GM18511 (cell line): Measurements from ENCODE around the gene CD300H.
"Not testable (repeated sequence)": the region's sequence is repeated elsewhere in the genome, so short reads cannot be mapped to it uniquely, and the experiment has no call there.

Experiments
- ATAC-seq: cut with Tn5 transposase; IDR thresholded peaks from one replicate; pipeline ENCODE4 v1.9.1; 2021; ENCODE audit warnings: mild to moderate bottlenecking, moderate library complexity; ENCODE audit not compliant: unreplicated experiment

Gene CD300H

DNA sequence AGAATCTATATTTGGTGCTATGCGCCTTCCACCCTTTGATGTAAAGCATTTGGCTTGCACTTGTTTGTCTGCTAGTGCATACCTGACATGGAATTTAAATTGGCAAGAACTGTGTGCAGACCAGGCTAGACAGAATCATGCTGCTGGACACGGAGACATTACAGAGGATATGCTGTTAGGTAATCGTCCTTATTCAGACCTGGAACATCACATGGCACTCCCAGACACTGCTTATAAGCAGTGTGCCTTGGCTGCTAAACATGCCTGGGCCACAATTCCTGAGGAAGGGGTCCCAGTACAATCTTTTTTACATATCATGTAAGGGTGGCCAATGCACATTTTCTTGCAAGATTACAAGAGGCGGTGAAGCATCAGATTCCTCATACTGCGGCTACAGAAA lies 18.4 kb upstream of the CD300H start:
- ATAC-seq = no peak

GRCh38 chr17:74584292-74585060 lies 17.2 kb upstream of the CD300H start:
- ATAC-seq = no peak

- no peak for ATAC-seq
Observed at GRCh38 chr17:74582633-74583032, 15.3 kb upstream of the CD300H start.

DNA sequence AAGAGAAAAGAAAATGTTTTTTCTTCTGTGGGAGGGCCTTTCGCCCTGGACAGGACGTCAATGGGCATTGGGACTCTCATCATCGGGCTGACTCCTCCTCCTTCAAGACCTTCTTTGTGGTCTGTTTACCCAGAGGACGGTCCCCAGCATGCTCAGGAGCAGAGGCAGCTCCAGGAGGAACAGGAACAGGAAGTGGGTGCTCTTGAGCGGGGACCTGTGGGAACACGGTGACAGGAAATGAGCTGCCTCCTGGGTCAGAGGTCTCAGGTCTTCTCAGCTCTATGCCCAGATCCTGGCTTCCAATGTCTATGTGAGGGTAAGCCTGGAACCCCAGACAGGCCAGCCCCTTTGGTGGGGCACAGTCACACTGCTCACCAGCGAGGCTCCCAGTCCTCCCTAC lies 12.6 kb upstream of the CD300H start:
- ATAC-seq = no peak

- ATAC-seq = no peak
Observed at GRCh38 chr17:74578979-74579378, 11.7 kb upstream of the CD300H start.

DNA sequence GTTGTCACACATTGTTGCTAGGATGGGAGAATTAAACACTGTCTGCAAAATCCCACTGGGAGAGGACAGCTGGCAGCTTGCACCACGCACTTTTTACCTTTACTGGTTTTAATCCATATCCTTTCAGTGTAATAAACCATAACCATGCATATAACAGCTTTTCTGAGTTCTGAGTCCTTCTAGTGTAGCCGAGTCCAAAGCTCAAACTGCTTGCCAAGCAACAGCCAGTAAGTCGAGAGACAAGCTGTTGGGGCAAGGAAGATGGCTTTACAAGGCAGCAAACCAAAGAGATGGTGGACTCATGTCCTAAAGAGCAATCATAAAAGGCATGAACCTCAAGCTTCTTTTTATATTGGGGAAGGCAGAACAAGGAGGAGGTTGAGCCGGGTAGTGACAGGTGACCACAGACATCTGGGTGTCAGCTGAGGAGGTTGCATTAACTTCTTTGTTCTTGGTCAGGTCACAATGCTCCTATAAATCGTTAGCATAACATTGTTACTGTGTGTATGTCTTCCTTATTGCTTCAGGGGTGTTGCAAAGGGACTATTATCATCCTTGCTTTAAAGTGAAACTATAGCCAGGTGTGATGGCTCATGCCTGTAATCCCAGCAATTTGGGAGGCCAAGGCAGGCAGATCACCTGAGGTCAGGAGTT lies 7.3 kb upstream of the CD300H start:
- ATAC-seq = no peak

DNA sequence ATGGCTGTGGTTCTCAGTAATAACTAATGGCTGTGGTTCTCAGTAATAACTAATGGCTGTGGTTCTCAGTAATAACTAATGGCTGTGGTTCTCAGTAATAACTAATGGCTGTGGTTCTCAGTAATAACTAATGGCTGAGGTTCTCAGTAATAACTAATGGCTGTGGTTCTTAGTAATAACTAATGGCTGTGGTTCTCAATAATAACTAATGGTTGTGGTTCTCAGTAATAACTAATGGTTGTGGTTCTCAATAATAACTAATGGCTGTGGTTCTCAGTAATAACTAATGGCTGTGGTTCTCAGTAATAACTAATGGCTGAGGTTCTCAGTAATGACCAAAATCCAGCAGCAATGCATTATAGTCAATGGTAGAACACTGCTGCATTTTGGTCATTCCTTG lies 6.3 kb upstream of the CD300H start:
- ATAC-seq = not testable (repeated sequence)

- ATAC-seq = no peak
Observed at GRCh38 chr17:74573169-74573568, 5.9 kb upstream of the CD300H start.

GRCh38 chr17:74571621-74572270 lies 4.4 kb upstream of the CD300H start:
- ATAC-seq = no peak

DNA sequence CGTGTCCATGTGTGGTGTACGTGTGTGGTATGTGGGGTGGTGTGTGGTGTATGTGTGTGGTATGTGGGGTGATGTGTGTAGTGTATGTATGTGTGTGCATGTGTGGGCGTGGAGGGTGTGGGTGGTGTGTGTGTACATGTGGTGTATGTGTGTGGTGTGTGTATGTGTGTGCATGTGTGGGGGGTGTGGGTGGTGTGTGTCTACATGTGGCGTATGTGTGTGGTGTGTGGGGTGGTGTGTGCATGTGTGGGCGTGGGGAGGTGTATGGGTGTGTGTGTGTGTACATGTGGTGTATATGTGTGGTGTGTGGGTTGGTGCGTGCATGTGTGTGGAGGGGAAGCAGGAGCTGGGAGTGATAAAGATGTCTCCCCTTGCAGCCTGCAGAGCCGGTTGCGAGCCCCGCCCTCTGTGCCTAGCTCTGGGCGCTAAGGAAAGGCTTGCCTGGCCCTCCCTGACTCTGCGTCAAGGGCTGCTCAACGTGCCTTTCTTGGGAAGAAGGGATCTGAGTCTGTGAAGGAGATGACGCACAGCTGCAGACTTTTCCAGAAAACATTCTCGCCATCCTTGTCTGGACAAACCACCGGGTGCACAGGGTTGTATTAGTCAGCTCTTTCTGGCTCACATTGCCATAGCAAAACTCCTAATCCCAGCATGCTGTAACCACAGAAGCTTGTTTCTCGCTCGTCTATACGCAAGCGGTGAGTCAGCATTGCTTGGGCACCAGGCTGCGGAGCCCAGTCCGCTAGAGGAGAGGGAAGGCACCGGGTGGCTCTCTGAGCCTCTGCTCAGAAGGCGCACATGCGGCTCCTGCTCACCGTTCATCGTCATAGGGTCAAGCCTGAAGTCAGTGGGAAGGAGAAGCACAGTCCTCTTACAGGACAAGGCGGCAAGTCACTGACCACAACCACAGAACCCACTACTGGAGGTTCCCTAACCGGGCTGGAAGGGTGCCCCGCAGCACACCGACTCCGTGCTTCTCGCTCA lies 2.0 kb upstream of the CD300H start:
- no peak for ATAC-seq

GRCh38 chr17:74568106-74568873 lies 981 bp upstream of the CD300H start:
- ATAC-seq = no peak

GRCh38 chr17:74566132-74566753 lies 1.1 kb downstream of the CD300H start:
- ATAC-seq = no peak

- no peak for ATAC-seq
Observed at GRCh38 chr17:74565126-74565525, 2.2 kb downstream of the CD300H start.

GRCh38 chr17:74563358-74563757 lies 4.0 kb downstream of the CD300H start:
- ATAC-seq = no peak

GRCh38 chr17:74561586-74561985 lies 5.7 kb downstream of the CD300H start:
- no peak for ATAC-seq

- no peak for ATAC-seq
Observed at GRCh38 chr17:74558882-74559519, 8.3 kb downstream of the CD300H start.

- not testable (repeated sequence) for ATAC-seq
Observed at GRCh38 chr17:74558402-74558801, 8.9 kb downstream of the CD300H start.

DNA sequence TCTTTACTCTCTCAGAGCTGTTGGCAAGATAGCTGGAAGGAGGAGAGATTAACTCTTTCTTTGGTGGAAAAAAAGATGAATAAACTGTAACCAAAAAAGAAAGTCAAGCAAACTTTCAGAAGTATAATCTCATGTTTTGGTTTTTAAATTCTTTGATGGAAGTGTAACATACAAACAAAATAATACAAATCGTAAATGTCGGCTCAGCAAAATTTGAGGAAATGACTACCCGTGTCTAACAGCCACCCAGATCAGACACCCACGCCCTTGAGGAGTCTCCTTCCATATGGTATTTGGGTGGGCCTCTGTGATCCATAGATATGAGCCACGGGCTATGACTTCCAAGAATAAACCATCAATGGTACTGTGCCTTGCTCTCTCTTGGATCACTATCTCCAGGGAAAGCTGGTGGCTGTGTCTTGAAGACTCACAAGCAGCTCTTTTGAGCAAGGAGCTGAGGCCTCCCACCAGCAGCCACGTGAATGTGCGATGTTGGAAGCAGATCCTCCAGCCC lies 11.8 kb downstream of the CD300H start:
- ATAC-seq = no peak

GRCh38 chr17:74554909-74555308 lies 12.4 kb downstream of the CD300H start:
- ATAC-seq = no peak
